Liver (tissue), 9 donors: ENCODE measurements around the gene BPIFB1. TPM values are rescaled to one million over a fixed set of nuclear protein-coding genes. Genes with fewer than 3 reads are reported as not detected.

Experiments used
- DNase-seq: peaks from one replicate; pipeline ENCODE4 v3.0.0-alpha.2; 2017; ENCODE audit warnings: low spot score
- H3K27ac ChIP-seq, 2 donors: one replicate each; pipeline ENCODE4 v1.7.0; 2013; ENCODE audit warnings: inconsistent platforms in 2 of 2, low read length in 2 of 2, control low read depth in 1 of 2, low read depth in 1 of 2, mild to moderate bottlenecking in 1 of 2
- H3K27me3 ChIP-seq, 4 donors: one replicate each; pipeline versions ENCODE4 v1.6.1 to v1.7.0; 2013; ENCODE audit warnings: low read length in 3 of 4, inconsistent platforms in 1 of 4, mild to moderate bottlenecking in 1 of 4, moderate library complexity in 1 of 4; ENCODE audit not compliant: control insufficient read depth in 4 of 4, insufficient read depth in 4 of 4
- H3K36me3 ChIP-seq, 4 donors: one replicate each; pipeline versions ENCODE4 v1.6.1 to v1.7.0; 2013; ENCODE audit warnings: low read length in 3 of 4, mild to moderate bottlenecking in 3 of 4, low read depth in 1 of 4, moderate library complexity in 1 of 4; ENCODE audit not compliant: control insufficient read depth in 4 of 4, insufficient read depth in 3 of 4
- H3K4me1 ChIP-seq, 4 donors: one replicate each; pipeline versions ENCODE4 v1.6.1 to v1.7.0; 2013; ENCODE audit warnings: low read length in 3 of 4, mild to moderate bottlenecking in 3 of 4, moderate library complexity in 1 of 4; ENCODE audit not compliant: control insufficient read depth in 4 of 4, insufficient read depth in 4 of 4
- H3K4me3 ChIP-seq, 3 donors: one replicate each; pipeline versions ENCODE4 v1.6.1 to v1.7.0; 2013; ENCODE audit warnings: low read length in 3 of 3, control low read depth in 1 of 3, low read depth in 1 of 3, mild to moderate bottlenecking in 1 of 3
- H3K9ac ChIP-seq, 2 donors: one replicate each; pipeline ENCODE4 v1.7.0; 2013; ENCODE audit warnings: low read length in 2 of 2, mild to moderate bottlenecking in 2 of 2, moderate library complexity in 2 of 2, control low read depth in 1 of 2, low read depth in 1 of 2
- H3K9me3 ChIP-seq, 4 donors: one replicate each; pipeline versions ENCODE4 v1.6.1 to v1.7.0; 2013; ENCODE audit warnings: low read length in 3 of 4; ENCODE audit not compliant: control insufficient read depth in 4 of 4
- FOXA2 ChIP-seq: IDR thresholded peaks from 2 replicates; pipeline ENCODE4 v1.6.1; 2016; ENCODE audit warnings: antibody characterized with exemption
- GABPA ChIP-seq, 2 donors: IDR thresholded peaks in 1 of 2; conservative IDR thresholded peaks in 1 of 2; 2 replicates each; pipeline ENCODE4 v1.6.1; 2016; ENCODE audit warnings: antibody characterized with exemption in 2 of 2, mild to moderate bottlenecking in 1 of 2, moderate library complexity in 1 of 2
- HNF4A ChIP-seq, 2 donors: conservative IDR thresholded peaks; 2 replicates each; pipeline ENCODE4 v1.6.1; 2016; ENCODE audit warnings: antibody characterized with exemption in 2 of 2, mild to moderate bottlenecking in 2 of 2
- HNF4G ChIP-seq: IDR thresholded peaks from 2 replicates; pipeline ENCODE4 v1.6.1; 2016; ENCODE audit warnings: antibody characterized with exemption
- NR2F2 ChIP-seq: IDR thresholded peaks from 2 replicates; pipeline ENCODE4 v1.6.1; 2016; ENCODE audit warnings: antibody characterized with exemption
- RAD21 ChIP-seq, 2 donors: IDR thresholded peaks; 2 replicates each; pipeline ENCODE4 v1.6.1; 2016; ENCODE audit warnings: antibody characterized with exemption in 2 of 2, mild to moderate bottlenecking in 2 of 2
- RXRA ChIP-seq, 2 donors: IDR thresholded peaks; 2 replicates each; pipeline ENCODE4 v1.6.1; 2017 to 2018; ENCODE audit warnings: antibody characterized with exemption in 2 of 2, mild to moderate bottlenecking in 1 of 2
- SP1 ChIP-seq: IDR thresholded peaks from 2 replicates; pipeline ENCODE4 v1.6.1; 2018; ENCODE audit warnings: antibody characterized with exemption, mild to moderate bottlenecking
- YY1 ChIP-seq: IDR thresholded peaks from 2 replicates; pipeline ENCODE4 v1.6.1; 2016; ENCODE audit warnings: antibody characterized with exemption, mild to moderate bottlenecking
- WGBS: extraction: QIAGEN DNeasy Blood & Tissue Kit; methylation state at CpG from one replicate; pipeline ENCODE4 v1.1.7; 2013; 5-methylcytosine and 5-hydroxymethylcytosine counted together
- polyA plus RNA-seq, 2 donors: library from polyadenylated mRNA; stranded (reverse) in 1 of 2; unstranded in 1 of 2; fragments of 200-250 nt in 1 of 2; fragments of >200 nt in 1 of 2; fragmentation: Nextera tagmentation in 1 of 2; extraction: Ambion mirVana in 1 of 2; gene quantifications; one replicate each; pipeline versions ENCODE4 v1.2.1 to v1.2.3, GENCODE V29; 2013 to 2015
- total RNA-seq, 2 donors: library from RNA; depleted of rRNA; stranded (reverse); fragments of >200 nt; gene quantifications; one replicate each; pipeline ENCODE4 v1.2.3, GENCODE V29; 2014
- TF ChIP-seq, protein P1 (sequence below): fragments of 150-350 bp; IDR thresholded peaks from 2 replicates; pipeline ENCODE4 v1.5.1; 2017; ENCODE audit warnings: improper control_type of control experiment, low read depth, low read length; ENCODE audit not compliant: missing input control
- TF ChIP-seq, protein P2 (sequence below): IDR thresholded peaks from 2 replicates; pipeline ENCODE4 v1.6.1; 2016; ENCODE audit warnings: antibody characterized with exemption
- TF ChIP-seq, protein P3 (sequence below): IDR thresholded peaks from 2 replicates; pipeline ENCODE4 v1.6.1; 2016; ENCODE audit warnings: antibody characterized with exemption
- TF ChIP-seq, protein P4 (sequence below): IDR thresholded peaks from 2 replicates; pipeline ENCODE4 v1.6.1; 2016; ENCODE audit warnings: antibody characterized with exemption, mild to moderate bottlenecking
- donor health status: healthy.
- donor health status: healthy.
- donor health status: healthy.
- donor health status: healthy.
- donor health status: healthy.

Gene BPIFB1
- total and polyA plus RNA-seq, 4 donors: 0.08 to 0.13 TPM; not detected in 2

DNA sequence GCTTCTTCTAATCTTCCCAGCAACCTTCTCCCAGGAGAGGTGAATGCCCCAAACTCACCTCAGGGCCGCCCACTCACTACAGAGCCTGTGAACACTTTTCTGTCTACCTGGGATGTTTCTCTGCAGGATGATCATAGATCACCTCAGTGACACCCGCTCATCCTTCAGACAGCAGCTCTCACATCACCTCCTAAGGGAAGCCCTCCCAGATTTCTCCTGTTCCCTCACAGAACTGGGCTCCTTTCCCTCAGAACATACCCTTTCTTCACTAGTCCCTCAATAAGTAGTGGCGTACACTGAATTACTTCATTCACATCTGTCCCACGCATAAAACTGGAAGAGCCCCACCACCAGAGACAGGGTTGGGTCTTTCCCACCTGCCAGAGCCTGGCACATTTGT lies 60.5 kb downstream of the BPIFB1 start (continued):
- TF ChIP-seq, protein P1, sequence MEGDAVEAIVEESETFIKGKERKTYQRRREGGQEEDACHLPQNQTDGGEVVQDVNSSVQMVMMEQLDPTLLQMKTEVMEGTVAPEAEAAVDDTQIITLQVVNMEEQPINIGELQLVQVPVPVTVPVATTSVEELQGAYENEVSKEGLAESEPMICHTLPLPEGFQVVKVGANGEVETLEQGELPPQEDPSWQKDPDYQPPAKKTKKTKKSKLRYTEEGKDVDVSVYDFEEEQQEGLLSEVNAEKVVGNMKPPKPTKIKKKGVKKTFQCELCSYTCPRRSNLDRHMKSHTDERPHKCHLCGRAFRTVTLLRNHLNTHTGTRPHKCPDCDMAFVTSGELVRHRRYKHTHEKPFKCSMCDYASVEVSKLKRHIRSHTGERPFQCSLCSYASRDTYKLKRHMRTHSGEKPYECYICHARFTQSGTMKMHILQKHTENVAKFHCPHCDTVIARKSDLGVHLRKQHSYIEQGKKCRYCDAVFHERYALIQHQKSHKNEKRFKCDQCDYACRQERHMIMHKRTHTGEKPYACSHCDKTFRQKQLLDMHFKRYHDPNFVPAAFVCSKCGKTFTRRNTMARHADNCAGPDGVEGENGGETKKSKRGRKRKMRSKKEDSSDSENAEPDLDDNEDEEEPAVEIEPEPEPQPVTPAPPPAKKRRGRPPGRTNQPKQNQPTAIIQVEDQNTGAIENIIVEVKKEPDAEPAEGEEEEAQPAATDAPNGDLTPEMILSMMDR: no peak
- TF ChIP-seq HNF4A (conservative IDR thresholded peaks at IDR 0.05) (no peak), SP1 (no peak), RXRA (IDR thresholded peaks at IDR 0.05) (no peak), RAD21 (IDR thresholded peaks at IDR 0.05) (no peak), FOXA2 (no peak), HNF4G (no peak), GABPA (IDR thresholded peaks at IDR 0.05 in 1 of 2, conservative IDR thresholded peaks at IDR 0.05 in 1 of 2) (no peak)

DNA sequence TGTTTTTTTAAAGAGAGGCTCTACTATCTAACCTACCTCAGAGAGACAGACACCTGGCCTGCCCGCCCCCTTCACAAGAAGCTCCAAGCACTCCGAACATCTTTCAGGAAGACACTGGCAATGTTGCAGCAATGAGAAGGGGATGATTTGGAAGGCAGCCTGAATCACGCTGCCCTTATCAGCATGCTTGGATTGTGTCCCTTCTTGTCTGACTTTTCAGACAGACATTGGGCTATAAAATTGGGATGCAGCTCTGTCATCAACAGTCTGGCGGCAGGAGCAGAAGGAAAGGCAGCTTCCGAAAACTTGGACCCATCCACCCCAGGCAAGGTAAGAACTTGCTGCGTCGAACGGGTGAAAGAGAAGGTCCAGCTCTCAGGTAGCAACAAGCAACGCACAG lies 62.3 kb downstream of the BPIFB1 start:
- Histone ChIP-seq H3K27me3 (no peaks in the 10 kb centered on the region), H3K4me1 (peaks cover 0 to 2% (median 0%) of the 10 kb centered on the region in 4 donors), H3K9me3 (no peaks in the 10 kb centered on the region), H3K9ac (no peak overlapping the region), H3K36me3 (peaks cover 0 to 4% (median 0%) of the 10 kb centered on the region in 4 donors), H3K4me3 (no peak overlapping the region), H3K27ac (no peak overlapping the region)
- 85% methylated on average over 9 of the region's 9 CpGs for WGBS
- TF ChIP-seq YY1 (no peak), HNF4G (no peak)
- TF ChIP-seq, protein P2, sequence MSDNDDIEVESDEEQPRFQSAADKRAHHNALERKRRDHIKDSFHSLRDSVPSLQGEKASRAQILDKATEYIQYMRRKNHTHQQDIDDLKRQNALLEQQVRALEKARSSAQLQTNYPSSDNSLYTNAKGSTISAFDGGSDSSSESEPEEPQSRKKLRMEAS: no peak
- TF ChIP-seq, protein P3, sequence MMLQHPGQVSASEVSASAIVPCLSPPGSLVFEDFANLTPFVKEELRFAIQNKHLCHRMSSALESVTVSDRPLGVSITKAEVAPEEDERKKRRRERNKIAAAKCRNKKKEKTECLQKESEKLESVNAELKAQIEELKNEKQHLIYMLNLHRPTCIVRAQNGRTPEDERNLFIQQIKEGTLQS: no peak
- DNase-seq: no peak

DNA sequence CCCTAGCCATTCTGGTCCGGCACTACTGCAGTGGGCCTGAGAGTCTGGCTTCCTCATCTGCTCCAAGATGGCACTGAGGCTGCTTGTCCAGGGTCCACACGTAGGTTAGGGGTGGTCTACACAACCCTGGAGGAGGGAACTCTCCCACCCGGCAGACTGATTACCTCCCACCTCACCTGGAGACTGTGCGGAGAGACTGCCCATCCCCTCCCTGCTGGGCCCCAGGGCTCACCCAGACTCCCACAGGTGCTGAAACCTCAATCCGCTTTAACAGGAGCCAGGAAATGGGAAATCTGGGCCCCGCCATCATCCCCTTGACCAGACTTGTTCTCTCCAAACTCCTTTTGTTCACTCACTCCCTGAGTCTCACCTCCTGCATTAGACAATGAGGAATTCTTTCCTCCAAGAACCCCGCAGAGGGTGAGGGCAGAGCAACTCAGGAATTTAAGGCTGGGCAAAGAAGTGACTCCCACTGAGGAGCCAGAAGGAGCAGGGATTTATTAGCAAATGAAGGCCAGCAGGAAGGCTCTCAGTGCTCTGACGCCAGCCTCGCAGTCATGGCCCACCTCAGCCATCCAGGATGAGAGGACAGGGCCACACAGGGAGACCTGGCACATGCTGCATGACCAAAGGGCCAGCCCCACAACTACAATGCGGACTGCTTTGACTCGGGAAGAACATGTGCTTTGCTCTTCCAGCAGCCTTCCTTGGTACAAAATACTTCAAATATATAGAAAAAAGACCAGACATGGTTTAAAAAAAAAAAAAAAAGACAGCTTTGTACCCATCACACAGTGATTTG lies 65.3 kb downstream of the BPIFB1 start:
- peaks cover 0 to 4% (median 0%) of the 10 kb centered on the region in 4 donors for H3K36me3 ChIP-seq
- H3K27me3 ChIP-seq: no peaks in the 10 kb centered on the region
- 94% methylated on average over 11 of the region's 11 CpGs for WGBS
- H3K9me3 ChIP-seq: no peaks in the 10 kb centered on the region
- TF ChIP-seq RXRA (IDR thresholded peaks at IDR 0.05) (no peak), FOXA2 (no peak), NR2F2 (no peak)
- TF ChIP-seq, protein P4, sequence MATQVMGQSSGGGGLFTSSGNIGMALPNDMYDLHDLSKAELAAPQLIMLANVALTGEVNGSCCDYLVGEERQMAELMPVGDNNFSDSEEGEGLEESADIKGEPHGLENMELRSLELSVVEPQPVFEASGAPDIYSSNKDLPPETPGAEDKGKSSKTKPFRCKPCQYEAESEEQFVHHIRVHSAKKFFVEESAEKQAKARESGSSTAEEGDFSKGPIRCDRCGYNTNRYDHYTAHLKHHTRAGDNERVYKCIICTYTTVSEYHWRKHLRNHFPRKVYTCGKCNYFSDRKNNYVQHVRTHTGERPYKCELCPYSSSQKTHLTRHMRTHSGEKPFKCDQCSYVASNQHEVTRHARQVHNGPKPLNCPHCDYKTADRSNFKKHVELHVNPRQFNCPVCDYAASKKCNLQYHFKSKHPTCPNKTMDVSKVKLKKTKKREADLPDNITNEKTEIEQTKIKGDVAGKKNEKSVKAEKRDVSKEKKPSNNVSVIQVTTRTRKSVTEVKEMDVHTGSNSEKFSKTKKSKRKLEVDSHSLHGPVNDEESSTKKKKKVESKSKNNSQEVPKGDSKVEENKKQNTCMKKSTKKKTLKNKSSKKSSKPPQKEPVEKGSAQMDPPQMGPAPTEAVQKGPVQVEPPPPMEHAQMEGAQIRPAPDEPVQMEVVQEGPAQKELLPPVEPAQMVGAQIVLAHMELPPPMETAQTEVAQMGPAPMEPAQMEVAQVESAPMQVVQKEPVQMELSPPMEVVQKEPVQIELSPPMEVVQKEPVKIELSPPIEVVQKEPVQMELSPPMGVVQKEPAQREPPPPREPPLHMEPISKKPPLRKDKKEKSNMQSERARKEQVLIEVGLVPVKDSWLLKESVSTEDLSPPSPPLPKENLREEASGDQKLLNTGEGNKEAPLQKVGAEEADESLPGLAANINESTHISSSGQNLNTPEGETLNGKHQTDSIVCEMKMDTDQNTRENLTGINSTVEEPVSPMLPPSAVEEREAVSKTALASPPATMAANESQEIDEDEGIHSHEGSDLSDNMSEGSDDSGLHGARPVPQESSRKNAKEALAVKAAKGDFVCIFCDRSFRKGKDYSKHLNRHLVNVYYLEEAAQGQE: no peak
- TF ChIP-seq, protein P2: no peak
- H3K27ac ChIP-seq: no peak overlapping the region
- H3K9ac ChIP-seq: no peak overlapping the region
- DNase-seq: no peak
- H3K4me3 ChIP-seq: no peak overlapping the region
- peaks cover 0 to 2% (median 0%) of the 10 kb centered on the region in 4 donors for H3K4me1 ChIP-seq
